SK-N-SH (cell line): ENCODE results near the gene OSBPL5. TPM values are rescaled to one million over a fixed set of nuclear protein-coding genes. Genes with fewer than 3 reads are reported as not detected.

Source experiments
- CTCF ChIA-PET: fragments of 300-600, 350-600 bp; formaldehyde crosslinking; extraction: SDS; loops from one replicate; lab custom pipeline; 2021; lab: Yijun Ruan, JAX
- POLR2A ChIA-PET: fragments of 350-600 bp; sonication (Branson Sonifier 250); formaldehyde crosslinking; extraction: SDS; loops from one replicate; lab custom pipeline; 2020; ENCODE audit warnings: antibody characterized with exemption, inconsistent platforms; lab: Yijun Ruan, JAX
- DNase-seq: peaks from one replicate; pipeline ENCODE4 v3.0.0; 2012
- H2AFZ ChIP-seq: fragments of 200-600 bp; sonication (generic); 2 replicates; pipeline ENCODE4 v1.8.1; 2016; ENCODE audit warnings: antibody characterized with exemption, mild to moderate bottlenecking, low read depth
- H3F3A ChIP-seq: fragments of 200-600 bp; sonication (generic); replicated peaks from 2 replicates; pipeline ENCODE3; 2016; ENCODE audit warnings: antibody characterized with exemption, mild to moderate bottlenecking; ENCODE audit not compliant: insufficient read depth
- H3K27ac ChIP-seq, 2 experiments: fragments of 200-500 bp in 1 of 2; fragments of 200-600 bp in 1 of 2; sonication (Bioruptor generic) in 1 of 2; sonication (generic), shearing (Covaris generic) in 1 of 2; 2 replicates each; pipeline versions ENCODE4 v1.5.1 to v1.6.1; 2014 to 2016; ENCODE audit warnings: low read depth in 2 of 2, inconsistent platforms in 1 of 2, low read length in 1 of 2, mild to moderate bottlenecking in 1 of 2, mixed read lengths in 1 of 2
- H3K27me3 ChIP-seq: fragments of 200-600 bp; sonication (generic), shearing (Covaris generic); 2 replicates; pipeline ENCODE4 v1.6.1; 2016; ENCODE audit warnings: mixed run types; ENCODE audit not compliant: insufficient read depth
- H3K36me3 ChIP-seq, 2 experiments: fragments of 200-500 bp in 1 of 2; fragments of 200-600 bp in 1 of 2; sonication (Bioruptor generic) in 1 of 2; sonication (generic) in 1 of 2; replicated peaks in 1 of 2; 2 replicates each; pipeline versions ENCODE3 to v1.5.1; 2014 to 2016; ENCODE audit warnings: low read length in 1 of 2, mild to moderate bottlenecking in 1 of 2; ENCODE audit not compliant: insufficient read depth in 2 of 2, control insufficient read depth in 1 of 2
- H3K4me1 ChIP-seq, 2 experiments: fragments of 200-500 bp in 1 of 2; fragments of 200-600 bp in 1 of 2; sonication (Bioruptor generic) in 1 of 2; sonication (generic), shearing (Covaris generic) in 1 of 2; 2 replicates each; pipeline versions ENCODE4 v1.5.1 to v1.6.1; 2014 to 2016; ENCODE audit warnings: low read depth in 1 of 2, low read length in 1 of 2, mixed run types in 1 of 2; ENCODE audit not compliant: insufficient read depth in 2 of 2, control insufficient read depth in 1 of 2
- H3K4me2 ChIP-seq: fragments of 200-600 bp; sonication (generic), shearing (Covaris generic); 2 replicates; pipeline ENCODE4 v1.6.1; 2017; ENCODE audit warnings: mixed run types
- H3K4me3 ChIP-seq, 2 experiments: fragments of 200-500 bp in 1 of 2; fragments of 200-600 bp in 1 of 2; sonication (Bioruptor generic) in 1 of 2; sonication (generic), shearing (Covaris generic) in 1 of 2; 2 replicates each; pipeline versions ENCODE4 v1.5.1 to v1.8.1; 2014 to 2016; ENCODE audit warnings: low read depth in 2 of 2, inconsistent platforms in 1 of 2, low read length in 1 of 2, mild to moderate bottlenecking in 1 of 2, mixed read lengths in 1 of 2, moderate library complexity in 1 of 2
- H3K79me2 ChIP-seq: fragments of 200-600 bp; sonication (generic); 2 replicates; pipeline ENCODE4 v1.8.1; 2017; ENCODE audit warnings: mild to moderate bottlenecking; ENCODE audit not compliant: insufficient read depth
- H3K9ac ChIP-seq: fragments of 200-600 bp; sonication (generic); 2 replicates; pipeline ENCODE4 v1.6.1; 2017; ENCODE audit warnings: mixed run types
- H3K9me2 ChIP-seq: fragments of 200-600 bp; sonication (generic); 2 replicates; pipeline ENCODE4 v1.6.1; 2017; ENCODE audit warnings: mixed run types
- H3K9me3 ChIP-seq: fragments of 200-600 bp; sonication (generic); 2 replicates; pipeline ENCODE4 v1.6.1; 2017; ENCODE audit warnings: mixed run types, mild to moderate bottlenecking, moderate library complexity
- H4K20me1 ChIP-seq: fragments of 200-600 bp; sonication (generic); 2 replicates; pipeline ENCODE4 v1.6.1; 2017; ENCODE audit warnings: mild to moderate bottlenecking, mixed run types; ENCODE audit not compliant: insufficient read depth
- CHD2 ChIP-seq: fragments of 150-350 bp; IDR thresholded peaks from 2 replicates; pipeline ENCODE4 v1.6.1; 2018; ENCODE audit warnings: low read length; ENCODE audit not compliant: partially characterized antibody
- EP300 ChIP-seq, 2 experiments: IDR thresholded peaks; 2 replicates each; pipeline versions ENCODE4 v1.4.0 to v1.6.1; 2012; ENCODE audit warnings: borderline replicate concordance in 1 of 2, low read depth in 1 of 2, low read length in 1 of 2
- FOSL2 ChIP-seq: IDR thresholded peaks from 2 replicates; pipeline ENCODE4 v1.4.0; 2012; ENCODE audit warnings: low read depth, mild to moderate bottlenecking, moderate library complexity, borderline replicate concordance
- FOXM1 ChIP-seq: IDR thresholded peaks from 2 replicates; pipeline ENCODE4 v1.4.0; 2012; ENCODE audit warnings: low read depth, mild to moderate bottlenecking
- GABPA ChIP-seq: IDR thresholded peaks from 2 replicates; pipeline ENCODE4 v1.4.0; 2012; ENCODE audit warnings: low read depth, mild to moderate bottlenecking
- NFIC ChIP-seq: IDR thresholded peaks from 2 replicates; pipeline ENCODE4 v1.4.0; 2012; ENCODE audit warnings: borderline replicate concordance
- NRF1 ChIP-seq: IDR thresholded peaks from 2 replicates; pipeline ENCODE4 v1.6.1; 2012; ENCODE audit warnings: low read depth, mild to moderate bottlenecking, low read length
- RAD21 ChIP-seq: IDR thresholded peaks from 2 replicates; pipeline ENCODE4 v1.6.1; 2012; ENCODE audit warnings: mild to moderate bottlenecking, low read length
- RFX5 ChIP-seq: IDR thresholded peaks from 2 replicates; pipeline ENCODE4 v1.6.1; 2012; ENCODE audit warnings: mild to moderate bottlenecking, improper control_type of control experiment, low read length
- SIN3A ChIP-seq: IDR thresholded peaks from 2 replicates; pipeline ENCODE4 v1.6.1; 2012; ENCODE audit warnings: low read depth, mild to moderate bottlenecking, low read length, moderate library complexity, borderline replicate concordance
- SMC3 ChIP-seq: IDR thresholded peaks from 2 replicates; pipeline ENCODE4 v1.6.1; 2012; ENCODE audit warnings: low read depth, low read length, improper control_type of control experiment
- TEAD4 ChIP-seq: IDR thresholded peaks from 2 replicates; pipeline ENCODE4 v1.4.0; 2012; ENCODE audit warnings: mild to moderate bottlenecking, borderline replicate concordance; ENCODE audit not compliant: insufficient read depth
- WGBS: methylation state at CpG from one replicate; pipeline ENCODE4 v1.1.6; 2017; ENCODE audit warnings: low lambda C conversion rate; 5-methylcytosine and 5-hydroxymethylcytosine counted together
- polyA plus RNA-seq, 3 experiments: library from polyadenylated mRNA; depleted of rRNA; stranded (reverse); fragments of >200 nt; gene quantifications; 2 replicates each; pipeline ENCODE4 v1.2.3, GENCODE V29; 2012
- TF ChIP-seq, protein P1 (sequence below): IDR thresholded peaks from 2 replicates; pipeline ENCODE4 v1.4.0; 2012; ENCODE audit warnings: low read depth, borderline replicate concordance
- TF ChIP-seq, protein P2 (sequence below): fragments of 150-350 bp; IDR thresholded peaks from 2 replicates; pipeline ENCODE4 v1.6.1; 2017; ENCODE audit warnings: antibody characterized with exemption, low read length, low read depth, borderline replicate concordance
- TF ChIP-seq, protein P3 (sequence below): IDR thresholded peaks from 2 replicates; pipeline ENCODE4 v1.4.0; 2012; ENCODE audit warnings: low read depth, borderline replicate concordance
- TF ChIP-seq, protein P4 (sequence below): IDR thresholded peaks from 2 replicates; pipeline ENCODE4 v1.4.0; 2012; ENCODE audit warnings: low read depth
- TF ChIP-seq, protein P5 (sequence below): IDR thresholded peaks from 2 replicates; pipeline ENCODE4 v1.6.1; 2012; ENCODE audit warnings: mild to moderate bottlenecking, low read depth, low read length, moderate library complexity

Gene OSBPL5
- polyA plus RNA-seq, 1 of the 3 experiments (the other 2 are of a cell fraction), result 10.9 TPM

DNA sequence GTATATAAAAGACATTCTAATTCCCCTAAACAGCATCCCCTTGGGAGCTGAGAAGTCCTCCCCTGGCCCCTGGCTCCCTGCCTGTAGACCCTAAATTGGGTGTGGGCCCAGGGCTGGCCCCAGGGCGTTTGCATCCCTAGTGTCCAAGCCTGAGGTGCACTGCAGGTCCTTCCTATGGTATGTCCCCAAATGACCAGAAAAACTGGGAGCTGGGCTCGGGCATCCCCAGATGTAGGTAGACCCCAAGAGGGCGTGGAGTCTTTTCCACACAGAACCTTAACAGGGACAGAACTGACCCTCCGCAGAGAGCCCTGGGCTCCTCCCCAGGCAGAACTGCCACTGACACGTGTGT lies 782 bp upstream of the OSBPL5 start:
- no peak for DNase-seq
- no peaks in the 10 kb centered on the region for H3K36me3 ChIP-seq
- H3K4me3 ChIP-seq, result peak overlapping the region in 1 of 2 experiments; percentile 83; a peak in 1 of 4 replicates
- H3K9ac ChIP-seq, result no peak overlapping the region
- TF ChIP-seq SMC3 (no peak), RFX5 (no peak), RAD21 (no peak), SIN3A (no peak)
- TF ChIP-seq, protein P1, sequence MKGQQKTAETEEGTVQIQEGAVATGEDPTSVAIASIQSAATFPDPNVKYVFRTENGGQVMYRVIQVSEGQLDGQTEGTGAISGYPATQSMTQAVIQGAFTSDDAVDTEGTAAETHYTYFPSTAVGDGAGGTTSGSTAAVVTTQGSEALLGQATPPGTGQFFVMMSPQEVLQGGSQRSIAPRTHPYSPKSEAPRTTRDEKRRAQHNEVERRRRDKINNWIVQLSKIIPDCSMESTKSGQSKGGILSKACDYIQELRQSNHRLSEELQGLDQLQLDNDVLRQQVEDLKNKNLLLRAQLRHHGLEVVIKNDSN, result no peak
- 25% methylated on average over 1 of the region's 5 CpGs for WGBS
- no peaks in the 10 kb centered on the region for H3K27me3 ChIP-seq
- POLR2A ChIA-PET, result no interaction called here
- H3K9me3 ChIP-seq, result no peaks in the 10 kb centered on the region
- peaks cover 35% of the 10 kb centered on the region for H4K20me1 ChIP-seq
- no peaks in the 10 kb centered on the region for H3K9me2 ChIP-seq
- H3K4me1 ChIP-seq, result peaks cover 0 to 37% of the 10 kb centered on the region in 2 experiments; a peak in 2 of 4 replicates
- no peaks in the 10 kb centered on the region for H3F3A ChIP-seq
- CTCF ChIA-PET, result interaction anchor here (1.2 to 2.4 kb wide), 2 partner anchors 75 to 175 kb away, joined by 4 to 8 read pairs; no protein-coding TSS in a partner anchor
- H2AFZ ChIP-seq, result peak overlapping the region; percentile 91; the same call in 1 of the 2 replicates
- H3K27ac ChIP-seq, result no peak overlapping the region
- peak overlapping the region; percentile 91; the same call in 1 of the 2 replicates for H3K4me2 ChIP-seq
- H3K79me2 ChIP-seq, result peaks cover 20% of the 10 kb centered on the region

DNA sequence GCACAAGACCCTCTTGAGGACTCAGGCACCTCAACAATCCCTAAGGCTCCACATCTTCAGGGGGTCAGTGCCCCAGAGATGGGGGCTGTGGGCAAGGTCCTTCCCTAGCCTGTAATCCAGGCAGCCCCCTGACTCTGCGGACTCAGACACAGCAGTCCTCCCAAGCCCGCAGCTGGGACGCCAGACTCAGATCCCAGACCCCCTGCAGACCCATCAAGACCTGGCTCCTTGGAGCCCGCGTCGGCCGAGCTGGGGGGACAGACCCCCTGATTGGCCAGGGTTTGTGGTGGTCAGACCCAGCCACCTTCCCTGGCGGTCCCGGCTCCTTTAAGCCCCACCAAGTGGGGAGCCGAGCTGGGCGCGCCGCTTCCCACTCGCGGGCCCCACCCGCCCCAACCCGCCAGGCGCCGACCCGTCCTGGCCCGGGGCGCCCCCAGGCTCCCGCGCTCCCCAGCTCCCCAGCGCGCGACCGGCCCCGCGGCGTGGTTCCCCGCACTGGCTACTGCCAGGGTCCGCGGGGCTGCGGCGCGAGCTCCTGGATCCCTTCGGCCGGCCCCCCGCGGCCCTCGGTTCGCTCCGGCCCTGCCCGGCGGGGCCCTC lies 458 bp downstream of the OSBPL5 start:
- TF ChIP-seq, protein P1, result no peak
- TF ChIP-seq RFX5 (no peak), TEAD4 (no peak), EP300 (IDR thresholded peaks at IDR 0.05; ENCODE audit: borderline replicate concordance in 1 of 2, low read depth in 1 of 2, low read length in 1 of 2) (no peak), GABPA (no peak), FOXM1 (no peak), NFIC (no peak), SIN3A (no peak), CHD2 (no peak), SMC3 (no peak), NRF1 (no peak), FOSL2 (no peak)
- TF ChIP-seq, protein P2, sequence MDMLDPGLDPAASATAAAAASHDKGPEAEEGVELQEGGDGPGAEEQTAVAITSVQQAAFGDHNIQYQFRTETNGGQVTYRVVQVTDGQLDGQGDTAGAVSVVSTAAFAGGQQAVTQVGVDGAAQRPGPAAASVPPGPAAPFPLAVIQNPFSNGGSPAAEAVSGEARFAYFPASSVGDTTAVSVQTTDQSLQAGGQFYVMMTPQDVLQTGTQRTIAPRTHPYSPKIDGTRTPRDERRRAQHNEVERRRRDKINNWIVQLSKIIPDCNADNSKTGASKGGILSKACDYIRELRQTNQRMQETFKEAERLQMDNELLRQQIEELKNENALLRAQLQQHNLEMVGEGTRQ, result no peak
- TF ChIP-seq, protein P3, sequence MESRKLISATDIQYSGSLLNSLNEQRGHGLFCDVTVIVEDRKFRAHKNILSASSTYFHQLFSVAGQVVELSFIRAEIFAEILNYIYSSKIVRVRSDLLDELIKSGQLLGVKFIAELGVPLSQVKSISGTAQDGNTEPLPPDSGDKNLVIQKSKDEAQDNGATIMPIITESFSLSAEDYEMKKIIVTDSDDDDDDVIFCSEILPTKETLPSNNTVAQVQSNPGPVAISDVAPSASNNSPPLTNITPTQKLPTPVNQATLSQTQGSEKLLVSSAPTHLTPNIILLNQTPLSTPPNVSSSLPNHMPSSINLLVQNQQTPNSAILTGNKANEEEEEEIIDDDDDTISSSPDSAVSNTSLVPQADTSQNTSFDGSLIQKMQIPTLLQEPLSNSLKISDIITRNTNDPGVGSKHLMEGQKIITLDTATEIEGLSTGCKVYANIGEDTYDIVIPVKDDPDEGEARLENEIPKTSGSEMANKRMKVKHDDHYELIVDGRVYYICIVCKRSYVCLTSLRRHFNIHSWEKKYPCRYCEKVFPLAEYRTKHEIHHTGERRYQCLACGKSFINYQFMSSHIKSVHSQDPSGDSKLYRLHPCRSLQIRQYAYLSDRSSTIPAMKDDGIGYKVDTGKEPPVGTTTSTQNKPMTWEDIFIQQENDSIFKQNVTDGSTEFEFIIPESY, result no peak
- TF ChIP-seq, protein P4, sequence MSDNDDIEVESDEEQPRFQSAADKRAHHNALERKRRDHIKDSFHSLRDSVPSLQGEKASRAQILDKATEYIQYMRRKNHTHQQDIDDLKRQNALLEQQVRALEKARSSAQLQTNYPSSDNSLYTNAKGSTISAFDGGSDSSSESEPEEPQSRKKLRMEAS, result no peak
- TF ChIP-seq, protein P5, sequence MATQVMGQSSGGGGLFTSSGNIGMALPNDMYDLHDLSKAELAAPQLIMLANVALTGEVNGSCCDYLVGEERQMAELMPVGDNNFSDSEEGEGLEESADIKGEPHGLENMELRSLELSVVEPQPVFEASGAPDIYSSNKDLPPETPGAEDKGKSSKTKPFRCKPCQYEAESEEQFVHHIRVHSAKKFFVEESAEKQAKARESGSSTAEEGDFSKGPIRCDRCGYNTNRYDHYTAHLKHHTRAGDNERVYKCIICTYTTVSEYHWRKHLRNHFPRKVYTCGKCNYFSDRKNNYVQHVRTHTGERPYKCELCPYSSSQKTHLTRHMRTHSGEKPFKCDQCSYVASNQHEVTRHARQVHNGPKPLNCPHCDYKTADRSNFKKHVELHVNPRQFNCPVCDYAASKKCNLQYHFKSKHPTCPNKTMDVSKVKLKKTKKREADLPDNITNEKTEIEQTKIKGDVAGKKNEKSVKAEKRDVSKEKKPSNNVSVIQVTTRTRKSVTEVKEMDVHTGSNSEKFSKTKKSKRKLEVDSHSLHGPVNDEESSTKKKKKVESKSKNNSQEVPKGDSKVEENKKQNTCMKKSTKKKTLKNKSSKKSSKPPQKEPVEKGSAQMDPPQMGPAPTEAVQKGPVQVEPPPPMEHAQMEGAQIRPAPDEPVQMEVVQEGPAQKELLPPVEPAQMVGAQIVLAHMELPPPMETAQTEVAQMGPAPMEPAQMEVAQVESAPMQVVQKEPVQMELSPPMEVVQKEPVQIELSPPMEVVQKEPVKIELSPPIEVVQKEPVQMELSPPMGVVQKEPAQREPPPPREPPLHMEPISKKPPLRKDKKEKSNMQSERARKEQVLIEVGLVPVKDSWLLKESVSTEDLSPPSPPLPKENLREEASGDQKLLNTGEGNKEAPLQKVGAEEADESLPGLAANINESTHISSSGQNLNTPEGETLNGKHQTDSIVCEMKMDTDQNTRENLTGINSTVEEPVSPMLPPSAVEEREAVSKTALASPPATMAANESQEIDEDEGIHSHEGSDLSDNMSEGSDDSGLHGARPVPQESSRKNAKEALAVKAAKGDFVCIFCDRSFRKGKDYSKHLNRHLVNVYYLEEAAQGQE, result no peak
- no peaks in the 10 kb centered on the region for H3K36me3 ChIP-seq
- peaks cover 43% of the 10 kb centered on the region for H4K20me1 ChIP-seq
- peak overlapping the region; percentile 77 for H3K9ac ChIP-seq
- DNase-seq, result peak; percentile 69
- peaks cover 29% of the 10 kb centered on the region for H3K79me2 ChIP-seq
- no peak overlapping the region for H2AFZ ChIP-seq
- H3K9me3 ChIP-seq, result no peaks in the 10 kb centered on the region
- H3K27ac ChIP-seq, result no peak overlapping the region; a peak in 1 of 4 replicates
- 0% methylated on average over 4 of the region's 46 CpGs for WGBS
- CTCF ChIA-PET, result interaction anchor here (0.6 to 2.4 kb wide), 5 partner anchors 52 to 177 kb away, joined by 3 to 8 read pairs (median 3); no protein-coding TSS in a partner anchor
- peak overlapping the region; percentile 73 to 83 for H3K4me3 ChIP-seq
- peaks cover 0 to 48% of the 10 kb centered on the region in 2 experiments; a peak in 2 of 4 replicates for H3K4me1 ChIP-seq
- H3K27me3 ChIP-seq, result no peaks in the 10 kb centered on the region
- H3K4me2 ChIP-seq, result peak overlapping the region; percentile 98
- H3K9me2 ChIP-seq, result no peaks in the 10 kb centered on the region
- no peaks in the 10 kb centered on the region for H3F3A ChIP-seq
- POLR2A ChIA-PET, result no interaction called here
